ENCODE measurements around the gene RAB3A. TPM values are rescaled to one million over a fixed set of nuclear protein-coding genes. Genes with fewer than 3 reads are reported as not detected.
A peak's percentile ranks its signal among the peaks of the same experiment; 100 is the strongest.

RAB3A gene
- total RNA-seq, 1 experiment from 2014 or later: 1.0 TPM

DNA sequence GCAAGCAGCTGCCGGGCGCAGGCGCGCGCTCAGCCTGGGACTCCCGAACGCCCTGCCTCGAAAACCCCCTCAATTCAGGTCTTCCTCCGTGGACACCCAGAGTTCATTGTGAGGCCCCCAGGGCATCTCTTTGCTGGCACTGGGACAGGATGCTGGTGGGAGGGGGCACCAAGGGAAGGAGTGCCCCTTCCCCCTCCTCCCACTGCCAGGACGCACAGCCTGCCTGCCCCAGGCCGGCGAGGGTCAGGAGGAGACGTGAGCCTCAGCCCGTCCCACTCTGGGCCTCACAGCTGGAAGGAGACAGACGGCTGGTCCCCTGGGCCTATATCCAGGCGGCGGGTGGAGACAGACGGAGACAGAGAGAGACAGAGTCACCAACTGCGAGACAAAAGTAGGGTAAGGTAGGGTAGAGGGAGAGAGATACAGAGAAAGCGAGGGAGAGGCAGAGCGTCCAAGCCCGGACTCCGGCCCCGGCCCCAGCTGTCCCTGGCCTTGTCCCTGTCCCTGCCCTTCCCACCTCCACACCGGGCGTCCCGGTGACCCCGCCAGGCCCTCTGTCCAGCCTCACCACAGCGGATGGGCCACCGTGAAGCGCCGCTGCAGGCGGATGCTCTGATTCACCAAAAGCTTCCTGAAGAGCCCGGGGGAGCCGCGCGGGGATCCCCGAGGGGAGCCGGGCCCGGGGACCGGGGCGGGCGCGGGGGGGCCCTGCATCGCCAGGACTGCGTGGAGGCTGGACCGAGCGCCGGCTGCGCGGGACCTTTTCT lies 22.0 kb upstream of the RAB3A start, which contains the start of gene PDE4C:
Gene PDE4C (minus strand): TSS at position 737 of the 767 bp plus-strand sequence. CDS start 23 bp downstream, at position 714.
- no TSS peak for BruUV-seq (replicated peaks)
- intact Hi-C loops (cut with micrococcal nuclease; ENCODE audit: unreplicated experiment): no loop called here
- POLR2A ChIA-PET: no interaction called here

DNA sequence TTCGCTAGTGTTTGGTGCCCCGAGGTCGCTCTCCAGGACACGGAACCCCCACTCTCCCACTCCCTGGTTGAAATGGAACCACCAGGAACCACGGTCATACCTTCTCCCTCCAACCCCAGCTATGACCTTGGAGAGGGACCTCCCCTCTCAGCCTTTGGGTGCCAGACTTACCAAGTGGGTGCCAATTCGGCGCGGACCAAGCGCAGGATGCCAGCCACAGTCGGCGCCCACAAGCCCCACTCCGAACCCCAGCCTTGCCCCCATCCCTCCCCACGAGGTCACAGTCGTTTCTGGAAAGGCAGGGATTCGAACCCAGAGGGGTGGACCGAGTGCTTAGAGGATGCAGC lies 21.5 kb upstream of the RAB3A start:
- CTCF ChIA-PET: interaction anchor here (0.5 kb wide), 1 partner anchor 345 kb away, joined by 4 read pairs; no protein-coding TSS in a partner anchor
- Histone ChIP-seq H3K27me3 (ENCODE audit: control insufficient read depth, insufficient read depth, low read length) (no peaks in the 10 kb centered on the region), H3K36me3 (ENCODE audit: control insufficient read depth, insufficient read depth, low read length) (no peaks in the 10 kb centered on the region), H3K4me3 (ENCODE audit: low read depth in 2 of 2, low read length in 2 of 2) (peak overlapping the region in 1 of 2 experiments; percentile 64; a peak in 1 of 4 replicates), H3K4me1 (ENCODE audit: control insufficient read depth, insufficient read depth, low read length) (no peaks in the 10 kb centered on the region; the same call in 1 of the 2 replicates), H3K9me3 (ENCODE audit: control insufficient read depth, insufficient read depth, low read depth, low read length) (no peaks in the 10 kb centered on the region), H3K27ac (ENCODE audit: low read length) (peak overlapping the region; percentile 70; the same call in 1 of the 2 replicates)
- intact Hi-C loops (cut with micrococcal nuclease; ENCODE audit: unreplicated experiment): no loop called here
- POLR2A ChIA-PET: no interaction called here
- TF ChIP-seq TCF7L2 (IDR thresholded peaks at IDR 0.05; ENCODE audit: low read depth, low read length) (no peak), SIN3A (IDR thresholded peaks at IDR 0.05; ENCODE audit: borderline replicate concordance, insufficient read depth, low read depth, low read length) (no peak), POLR2AphosphoS5 (IDR thresholded peaks at IDR 0.05; ENCODE audit: low read depth, low read length) (no peak), REST (IDR thresholded peaks at IDR 0.05; ENCODE audit: insufficient read depth in 1 of 2, low read depth in 2 of 2, low read length in 1 of 2) (no peak)
- TF ChIP-seq, protein P1, sequence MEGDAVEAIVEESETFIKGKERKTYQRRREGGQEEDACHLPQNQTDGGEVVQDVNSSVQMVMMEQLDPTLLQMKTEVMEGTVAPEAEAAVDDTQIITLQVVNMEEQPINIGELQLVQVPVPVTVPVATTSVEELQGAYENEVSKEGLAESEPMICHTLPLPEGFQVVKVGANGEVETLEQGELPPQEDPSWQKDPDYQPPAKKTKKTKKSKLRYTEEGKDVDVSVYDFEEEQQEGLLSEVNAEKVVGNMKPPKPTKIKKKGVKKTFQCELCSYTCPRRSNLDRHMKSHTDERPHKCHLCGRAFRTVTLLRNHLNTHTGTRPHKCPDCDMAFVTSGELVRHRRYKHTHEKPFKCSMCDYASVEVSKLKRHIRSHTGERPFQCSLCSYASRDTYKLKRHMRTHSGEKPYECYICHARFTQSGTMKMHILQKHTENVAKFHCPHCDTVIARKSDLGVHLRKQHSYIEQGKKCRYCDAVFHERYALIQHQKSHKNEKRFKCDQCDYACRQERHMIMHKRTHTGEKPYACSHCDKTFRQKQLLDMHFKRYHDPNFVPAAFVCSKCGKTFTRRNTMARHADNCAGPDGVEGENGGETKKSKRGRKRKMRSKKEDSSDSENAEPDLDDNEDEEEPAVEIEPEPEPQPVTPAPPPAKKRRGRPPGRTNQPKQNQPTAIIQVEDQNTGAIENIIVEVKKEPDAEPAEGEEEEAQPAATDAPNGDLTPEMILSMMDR (IDR thresholded peaks at IDR 0.05): no peak
- in situ Hi-C loops (cut with HindIII; ENCODE audit: low pct_unique_long_range_greater_than_20kb, low sequenced_read_pairs): no loop called here
- ATAC-seq (no peak), DNase-seq (ENCODE audit: low read depth, low spot score) (no peak)
- BruUV-seq (replicated peaks): no TSS peak

More for the DNA sequence above, 22.0 kb upstream of the RAB3A start, which contains the start of gene PDE4C:
- TF ChIP-seq SIN3A (IDR thresholded peaks at IDR 0.05; ENCODE audit: borderline replicate concordance, insufficient read depth, low read depth, low read length) (no peak), REST (IDR thresholded peaks at IDR 0.05; ENCODE audit: insufficient read depth in 1 of 2, low read depth in 2 of 2, low read length in 1 of 2) (no peak), POLR2AphosphoS5 (IDR thresholded peaks at IDR 0.05; ENCODE audit: low read depth, low read length) (no peak)
- TF ChIP-seq, protein P1 (IDR thresholded peaks at IDR 0.05): no peak
- H3K27me3 ChIP-seq (ENCODE audit: control insufficient read depth, insufficient read depth, low read length): no peaks in the 10 kb centered on the region
- CTCF ChIA-PET: interaction anchor here (0.5 to 0.6 kb wide), 3 partner anchors 44 to 346 kb away, joined by 3 to 4 read pairs (median 4); no protein-coding TSS in a partner anchor
- ATAC-seq (no peak; the same call in 1 of the 2 replicates), DNase-seq (ENCODE audit: low read depth, low spot score) (no peak)
- in situ Hi-C loops (cut with HindIII; ENCODE audit: low pct_unique_long_range_greater_than_20kb, low sequenced_read_pairs): no loop called here
- H3K4me1 ChIP-seq (ENCODE audit: control insufficient read depth, insufficient read depth, low read length): no peaks in the 10 kb centered on the region; the same call in 1 of the 2 replicates
- H3K27ac ChIP-seq (ENCODE audit: low read length): no peak within 1 kb of the TSS; the same call in 1 of the 2 replicates
- no peaks in the 10 kb centered on the region for H3K36me3 ChIP-seq (ENCODE audit: control insufficient read depth, insufficient read depth, low read length)
- H3K9me3 ChIP-seq (ENCODE audit: control insufficient read depth, insufficient read depth, low read depth, low read length): no peaks in the 10 kb centered on the region
- H3K4me3 ChIP-seq (ENCODE audit: low read depth in 2 of 2, low read length in 2 of 2): no peak within 1 kb of the TSS

Data from Panc1 (cell line).